IMR-90 (cell line): ENCODE results near the gene ZNF747.

Experiments
- CTCF ChIP-seq: conservative IDR thresholded peaks from 2 replicates; pipeline ENCODE4 v1.5.1; 2012; ENCODE audit warnings: mild to moderate bottlenecking, low read depth, low read length, improper control_type of control experiment
- RFX5 ChIP-seq: IDR thresholded peaks from 2 replicates; pipeline ENCODE4 v1.8.0; 2012; ENCODE audit warnings: low read depth, mild to moderate bottlenecking, low read length, moderate library complexity

- TF ChIP-seq CTCF (no peak), RFX5 (no peak)
Observed at GRCh38 chr16:30551781-30552180, 17.1 kb upstream of the ZNF747 start.
